Measurements from ENCODE around the gene ABCA1. TPM values are rescaled to one million over a fixed set of nuclear protein-coding genes. Genes with fewer than 3 reads are reported as not detected.
"Not testable (repeated sequence)": the region's sequence is repeated elsewhere in the genome, so short reads cannot be mapped to it uniquely, and the experiment has no call there.

The ABCA1 gene
- total RNA-seq, 2 experiments from 2014 or later = 0.25 to 0.40 TPM

DNA sequence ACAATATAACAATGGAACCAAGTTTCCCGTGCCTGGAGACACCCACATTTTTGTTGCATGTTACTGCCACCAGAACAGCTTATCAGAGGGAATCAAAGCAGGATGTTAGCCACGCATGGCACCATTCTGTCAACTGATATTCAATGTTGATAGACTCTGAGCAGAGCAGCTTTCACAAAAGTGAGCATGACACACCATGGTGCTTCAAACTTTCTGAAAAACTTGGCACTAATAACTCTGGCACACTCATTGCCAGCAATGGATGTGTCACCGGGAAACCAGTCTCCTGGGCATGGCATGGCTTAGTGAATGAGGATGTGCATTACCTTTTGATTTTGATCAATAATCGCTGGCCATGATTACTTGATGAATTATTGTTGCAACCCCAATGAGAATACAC is 144.4 kb downstream of the ABCA1 start:
- Mint-ChIP-seq H3K27me3 (no peaks in the 10 kb centered on the region), H3K27ac (no peak overlapping the region), H3K4me3 (no peak overlapping the region), H3K4me1 (no peaks in the 10 kb centered on the region), H3K36me3 (ENCODE audit: low read depth) (no peaks in the 10 kb centered on the region), H3K9me3 (no peaks in the 10 kb centered on the region)
- CTCF ChIA-PET = interaction anchor here (0.9 kb wide), 1 partner anchor 405 kb away, joined by 3 read pairs; no protein-coding TSS in a partner anchor
- POLR2A ChIA-PET = no interaction called here
- DNase-seq = no peak

- CTCF ChIA-PET = interaction anchor here (1.3 kb wide), 1 partner anchor 12 kb away, joined by 5 read pairs; no protein-coding TSS in a partner anchor
- POLR2A ChIA-PET = no interaction called here
- no peaks in the 10 kb centered on the region for H3K4me1 Mint-ChIP-seq
- DNase-seq = peak; percentile 13
- no peaks in the 10 kb centered on the region for H3K9me3 Mint-ChIP-seq
- H3K4me3 Mint-ChIP-seq = no peak overlapping the region
- H3K27me3 Mint-ChIP-seq = no peaks in the 10 kb centered on the region
- no peak overlapping the region for H3K27ac Mint-ChIP-seq
- no peaks in the 10 kb centered on the region for H3K36me3 Mint-ChIP-seq (ENCODE audit: low read depth)
Observed at GRCh38 chr9:104780796-104781395, 147.1 kb downstream of the ABCA1 start.

DNA sequence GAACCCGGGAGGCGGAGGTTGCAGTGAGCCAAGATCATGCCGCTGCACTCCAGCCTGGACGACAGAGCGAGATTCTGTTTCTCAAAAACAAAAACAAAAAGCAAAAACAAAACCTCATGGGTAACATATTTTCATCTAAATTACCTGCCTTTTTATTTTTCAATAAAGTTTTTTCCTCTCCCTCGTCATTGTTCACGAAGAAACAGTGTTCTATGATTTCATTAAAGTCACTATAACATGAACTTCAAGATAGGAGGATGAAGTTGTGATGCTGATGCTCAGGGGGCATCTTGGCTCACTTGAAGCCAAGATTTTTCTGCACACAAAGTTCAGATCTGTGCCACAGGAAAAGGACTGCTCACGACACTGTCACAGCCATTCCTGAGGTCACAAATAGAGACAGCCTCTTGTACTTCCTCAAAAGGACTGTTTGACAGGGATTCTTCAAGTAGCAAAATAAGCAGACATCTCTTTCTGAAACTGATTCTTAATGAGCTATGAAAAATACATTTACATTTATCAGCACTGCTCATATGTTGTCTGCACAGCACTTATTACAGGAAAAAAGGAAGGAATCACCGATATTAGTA is 147.9 kb downstream of the ABCA1 start:
- no peaks in the 10 kb centered on the region for H3K36me3 Mint-ChIP-seq (ENCODE audit: low read depth)
- DNase-seq = no peak
- ChIA-PET CTCF (interaction anchor here (1.3 kb wide), 1 partner anchor 11 kb away, joined by 5 read pairs; no protein-coding TSS in a partner anchor), POLR2A (no interaction called here)
- H3K4me1 Mint-ChIP-seq = no peaks in the 10 kb centered on the region
- H3K27me3 Mint-ChIP-seq = no peaks in the 10 kb centered on the region
- H3K9me3 Mint-ChIP-seq = no peaks in the 10 kb centered on the region
- no peak overlapping the region for H3K4me3 Mint-ChIP-seq
- H3K27ac Mint-ChIP-seq = no peak overlapping the region

DNA sequence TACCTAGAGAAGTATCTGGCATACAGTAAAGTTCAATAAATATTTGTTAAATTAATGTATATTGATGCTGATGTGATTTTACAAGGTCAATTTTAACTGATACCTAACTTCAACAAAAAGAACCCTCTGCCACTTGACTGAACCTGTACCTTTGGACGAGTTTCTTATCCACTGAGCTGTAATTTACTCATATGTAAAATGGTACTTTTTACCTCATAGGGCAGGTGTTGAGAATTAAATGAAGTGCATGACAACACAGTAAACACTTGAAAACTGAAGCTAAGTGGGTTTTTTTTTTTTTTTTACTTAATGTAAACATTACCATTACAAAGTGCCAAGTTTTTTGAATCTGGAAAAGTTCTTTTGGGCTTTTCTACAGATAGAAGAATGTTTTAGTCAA is 148.6 kb downstream of the ABCA1 start:
- ChIA-PET CTCF (no interaction called here), POLR2A (no interaction called here)
- no peaks in the 10 kb centered on the region for H3K36me3 Mint-ChIP-seq (ENCODE audit: low read depth)
- H3K4me3 Mint-ChIP-seq = no peak overlapping the region
- no peaks in the 10 kb centered on the region for H3K27me3 Mint-ChIP-seq
- no peaks in the 10 kb centered on the region for H3K4me1 Mint-ChIP-seq
- no peak for DNase-seq
- H3K9me3 Mint-ChIP-seq = no peaks in the 10 kb centered on the region
- H3K27ac Mint-ChIP-seq = no peak overlapping the region

DNA sequence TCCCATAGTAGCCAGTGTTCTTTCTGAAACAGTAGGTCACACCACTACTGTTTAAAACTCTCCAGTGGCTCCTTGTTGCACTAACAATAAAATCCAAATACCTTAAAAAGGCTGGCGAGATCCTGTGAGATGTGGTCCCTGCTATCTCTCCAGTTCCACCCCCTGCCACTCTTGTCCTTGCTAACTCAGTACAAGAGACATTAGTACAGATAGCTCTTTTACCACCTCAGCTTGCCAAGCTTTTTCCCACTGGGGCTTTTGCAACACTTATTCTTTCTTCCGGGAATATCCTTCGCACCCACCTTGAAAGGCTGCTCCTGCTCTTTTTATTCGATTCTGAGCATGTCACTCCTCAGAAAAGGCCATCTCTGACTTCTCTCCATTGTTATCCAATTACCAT is 149.2 kb downstream of the ABCA1 start:
- no peaks in the 10 kb centered on the region for H3K4me1 Mint-ChIP-seq
- DNase-seq = no peak
- no peak overlapping the region for H3K27ac Mint-ChIP-seq
- H3K36me3 Mint-ChIP-seq (ENCODE audit: low read depth) = no peaks in the 10 kb centered on the region
- no peaks in the 10 kb centered on the region for H3K9me3 Mint-ChIP-seq
- CTCF ChIA-PET = interaction anchor here (0.6 kb wide), 1 partner anchor 136 kb away, joined by 3 read pairs; no protein-coding TSS in a partner anchor
- H3K4me3 Mint-ChIP-seq = no peak overlapping the region
- no peaks in the 10 kb centered on the region for H3K27me3 Mint-ChIP-seq
- POLR2A ChIA-PET = interaction anchor here (0.6 kb wide), 1 partner anchor 8 kb away, joined by 3 read pairs; no protein-coding TSS in a partner anchor

DNA sequence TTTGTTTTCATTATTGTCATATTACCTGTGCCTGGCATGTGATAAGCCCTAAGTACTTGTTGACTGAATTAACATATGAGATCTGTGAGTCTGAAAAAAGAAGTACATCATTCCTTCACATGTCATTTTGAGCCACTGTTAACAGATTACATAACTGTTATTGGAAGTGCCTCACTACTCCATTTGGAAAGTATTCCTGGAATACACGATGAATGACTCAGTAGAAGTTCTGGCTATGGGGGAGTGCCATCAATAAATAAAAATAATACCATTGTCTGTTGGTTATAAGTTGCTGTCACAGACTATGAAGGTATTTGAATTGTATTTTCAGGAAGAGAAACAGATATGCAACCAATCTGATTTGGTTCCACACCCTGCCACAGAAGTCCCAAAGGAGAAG is 151.2 kb downstream of the ABCA1 start:
- Mint-ChIP-seq H3K9me3 (no peaks in the 10 kb centered on the region), H3K27ac (no peak overlapping the region), H3K4me3 (no peak overlapping the region), H3K4me1 (no peaks in the 10 kb centered on the region), H3K36me3 (ENCODE audit: low read depth) (no peaks in the 10 kb centered on the region), H3K27me3 (no peaks in the 10 kb centered on the region)
- POLR2A ChIA-PET = no interaction called here
- CTCF ChIA-PET = no interaction called here
- DNase-seq = no peak

GRCh38 chr9:104775976-104776375 is 152.0 kb downstream of the ABCA1 start:
- CTCF ChIA-PET = no interaction called here
- Mint-ChIP-seq H3K4me1 (no peaks in the 10 kb centered on the region), H3K36me3 (ENCODE audit: low read depth) (no peaks in the 10 kb centered on the region)

DNA sequence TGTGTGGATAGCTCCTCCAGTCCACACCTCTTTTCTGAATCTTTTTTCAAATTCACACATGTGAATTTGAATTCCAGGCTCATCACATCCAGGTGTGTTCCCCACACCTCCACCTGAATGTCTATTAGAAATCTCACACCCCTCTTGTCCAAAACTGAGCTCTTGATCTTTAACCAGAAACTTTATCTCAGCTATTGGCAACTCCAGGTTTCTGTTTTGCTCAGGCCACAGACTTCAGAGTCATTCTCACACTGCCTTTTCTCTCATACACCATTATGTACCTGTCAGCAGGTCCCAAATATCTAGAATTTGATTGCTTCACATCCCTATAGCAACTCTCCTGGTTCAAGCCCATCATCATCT is 152.4 kb downstream of the ABCA1 start:
- no peaks in the 10 kb centered on the region for H3K36me3 Mint-ChIP-seq (ENCODE audit: low read depth)
- H3K9me3 Mint-ChIP-seq = no peaks in the 10 kb centered on the region
- no peak overlapping the region for H3K27ac Mint-ChIP-seq
- no peak for DNase-seq
- POLR2A ChIA-PET = no interaction called here
- no peak overlapping the region for H3K4me3 Mint-ChIP-seq
- peaks cover 6% of the 10 kb centered on the region for H3K27me3 Mint-ChIP-seq
- H3K4me1 Mint-ChIP-seq = no peaks in the 10 kb centered on the region
- CTCF ChIA-PET = no interaction called here

More at GRCh38 chr9:104775976-104776375, 152.0 kb downstream of the ABCA1 start:
- peaks cover 6% of the 10 kb centered on the region for H3K27me3 Mint-ChIP-seq
- H3K27ac Mint-ChIP-seq = no peak overlapping the region
- H3K9me3 Mint-ChIP-seq = no peaks in the 10 kb centered on the region
- no peak for DNase-seq
- POLR2A ChIA-PET = no interaction called here
- no peak overlapping the region for H3K4me3 Mint-ChIP-seq

DNA sequence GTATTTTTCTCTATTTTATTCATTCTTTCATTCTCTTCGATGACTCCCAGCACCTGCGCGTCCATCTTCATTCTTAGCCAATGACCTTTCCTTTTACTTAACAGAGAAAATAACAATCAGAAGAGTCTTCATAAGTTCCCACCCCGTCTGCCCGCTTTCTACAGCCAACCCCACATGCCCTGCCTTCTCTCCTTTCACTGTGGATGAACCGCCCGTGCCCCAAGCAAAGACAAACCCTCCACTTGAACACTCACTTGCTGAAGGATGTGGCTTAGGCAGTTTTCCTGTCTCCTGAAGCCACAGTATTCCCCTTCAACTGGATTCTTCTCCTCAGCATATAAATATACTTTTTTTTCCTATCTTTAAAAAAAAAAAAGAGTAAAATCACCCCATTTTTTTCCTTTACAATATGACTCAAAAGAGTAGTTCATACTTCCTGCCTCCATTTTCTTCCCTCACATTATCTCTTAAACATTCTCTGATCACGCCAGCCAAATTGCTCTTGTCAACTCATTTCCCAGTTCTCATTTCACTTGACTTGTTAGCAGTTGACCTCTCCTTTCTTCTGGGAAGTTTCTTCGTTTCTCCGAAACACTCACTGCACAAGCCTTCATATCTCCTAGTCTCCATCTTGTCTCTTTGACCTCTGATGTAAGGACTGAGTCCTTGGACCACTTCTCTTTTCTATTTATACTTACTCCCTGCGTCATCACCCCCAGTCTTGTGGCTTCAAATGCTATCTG is 153.0 kb downstream of the ABCA1 start:
- peaks cover 6% of the 10 kb centered on the region for H3K27me3 Mint-ChIP-seq
- no peak for DNase-seq
- POLR2A ChIA-PET = no interaction called here
- H3K4me3 Mint-ChIP-seq = no peak overlapping the region
- H3K27ac Mint-ChIP-seq = no peak overlapping the region
- H3K4me1 Mint-ChIP-seq = no peaks in the 10 kb centered on the region
- H3K9me3 Mint-ChIP-seq = no peaks in the 10 kb centered on the region
- no peaks in the 10 kb centered on the region for H3K36me3 Mint-ChIP-seq (ENCODE audit: low read depth)
- CTCF ChIA-PET = no interaction called here

DNA sequence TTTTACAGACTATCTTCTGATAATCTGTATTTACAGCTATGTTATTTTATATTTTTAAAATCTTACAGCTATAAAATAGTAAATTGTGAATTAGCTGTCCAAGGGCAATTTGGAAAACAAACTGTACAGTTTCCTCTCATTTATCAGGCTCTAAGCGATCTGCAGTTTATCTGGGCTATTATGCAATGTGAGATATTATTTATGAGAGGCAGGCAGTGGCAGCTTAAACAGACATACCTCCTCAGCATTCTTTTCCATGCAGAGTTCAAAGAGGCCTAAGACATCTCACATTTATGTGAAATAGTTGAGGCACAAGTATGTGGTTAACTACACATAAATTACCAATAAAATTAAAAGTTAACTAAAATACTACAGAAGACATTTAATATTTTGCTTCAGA is 153.8 kb downstream of the ABCA1 start:
- no peaks in the 10 kb centered on the region for H3K9me3 Mint-ChIP-seq
- ChIA-PET CTCF (interaction anchor here (1.2 kb wide), 1 partner anchor 13 kb away, joined by 4 read pairs; no protein-coding TSS in a partner anchor), POLR2A (no interaction called here)
- no peaks in the 10 kb centered on the region for H3K36me3 Mint-ChIP-seq (ENCODE audit: low read depth)
- no peak overlapping the region for H3K27ac Mint-ChIP-seq
- no peak for DNase-seq
- peaks cover 7% of the 10 kb centered on the region for H3K27me3 Mint-ChIP-seq
- H3K4me3 Mint-ChIP-seq = no peak overlapping the region
- H3K4me1 Mint-ChIP-seq = no peaks in the 10 kb centered on the region

GRCh38 chr9:104772714-104773510 is 155.0 kb downstream of the ABCA1 start:
- CTCF ChIA-PET = interaction anchor here (1.2 kb wide), 1 partner anchor 15 kb away, joined by 4 read pairs; no protein-coding TSS in a partner anchor
- no peaks in the 10 kb centered on the region for H3K4me1 Mint-ChIP-seq
- POLR2A ChIA-PET = no interaction called here
- H3K27ac Mint-ChIP-seq = no peak overlapping the region
- no peaks in the 10 kb centered on the region for H3K9me3 Mint-ChIP-seq
- no peak for DNase-seq
- H3K36me3 Mint-ChIP-seq (ENCODE audit: low read depth) = no peaks in the 10 kb centered on the region
- H3K4me3 Mint-ChIP-seq = no peak overlapping the region
- peaks cover 7% of the 10 kb centered on the region for H3K27me3 Mint-ChIP-seq

GRCh38 chr9:104769655-104770054 is 158.3 kb downstream of the ABCA1 start:
- H3K9me3 Mint-ChIP-seq = no peaks in the 10 kb centered on the region
- no peak overlapping the region for H3K27ac Mint-ChIP-seq
- peaks cover 5% of the 10 kb centered on the region for H3K4me1 Mint-ChIP-seq
- no peaks in the 10 kb centered on the region for H3K36me3 Mint-ChIP-seq (ENCODE audit: low read depth)
- CTCF ChIA-PET = interaction anchor here (0.6 to 1.5 kb wide), 3 partner anchors 8 to 21 kb away, joined by 3 to 5 read pairs (median 3); no protein-coding TSS in a partner anchor
- POLR2A ChIA-PET = no interaction called here
- H3K27me3 Mint-ChIP-seq = peaks cover 7% of the 10 kb centered on the region
- DNase-seq = no peak
- H3K4me3 Mint-ChIP-seq = no peak overlapping the region

DNA sequence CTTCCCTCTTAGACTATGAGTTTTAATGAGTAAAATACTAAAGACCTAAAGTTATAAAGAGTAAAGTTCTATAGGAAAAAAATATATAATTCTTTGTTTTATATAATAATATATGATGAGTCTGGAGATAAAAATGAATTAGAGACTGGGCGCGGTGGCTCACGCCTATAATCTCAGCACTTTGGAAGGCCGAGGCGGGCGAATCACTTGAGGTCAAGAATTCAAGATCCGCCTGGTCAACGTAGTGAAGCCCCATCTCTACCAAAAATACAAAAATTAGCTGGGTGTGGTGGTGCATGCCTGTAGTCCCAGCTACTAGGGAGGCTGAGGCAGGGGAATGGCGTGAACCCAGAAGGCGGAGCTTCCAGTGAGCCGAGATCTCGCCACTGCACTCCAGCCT is 158.9 kb downstream of the ABCA1 start:
- H3K36me3 Mint-ChIP-seq (ENCODE audit: low read depth); H3K27ac Mint-ChIP-seq; H3K4me3 Mint-ChIP-seq; H3K27me3 Mint-ChIP-seq; DNase-seq; H3K9me3 Mint-ChIP-seq; H3K4me1 Mint-ChIP-seq; POLR2A ChIA-PET: not testable (repeated sequence)
- CTCF ChIA-PET = interaction anchor here (0.7 to 1.5 kb wide), 2 partner anchors 12 to 63 kb away, joined by 3 to 5 read pairs; no protein-coding TSS in a partner anchor

Measured in activated CD4-positive, alpha-beta T cell treated with anti-CD3 and anti-CD28 coated beads, Interleukin-2, amount 10 ng/mL, durations not matched to agents 7 days and 5 days (primary cell).